ENCODE results near the gene PCBP3. TPM values are rescaled to one million over a fixed set of nuclear protein-coding genes. Genes with fewer than 3 reads are reported as not detected.

PCBP3 gene
- polyA plus RNA-seq, 1 donor (not counting 4 experiments of a cell fraction or from before 2014, with no cell fraction given), result 0.25 TPM

DNA sequence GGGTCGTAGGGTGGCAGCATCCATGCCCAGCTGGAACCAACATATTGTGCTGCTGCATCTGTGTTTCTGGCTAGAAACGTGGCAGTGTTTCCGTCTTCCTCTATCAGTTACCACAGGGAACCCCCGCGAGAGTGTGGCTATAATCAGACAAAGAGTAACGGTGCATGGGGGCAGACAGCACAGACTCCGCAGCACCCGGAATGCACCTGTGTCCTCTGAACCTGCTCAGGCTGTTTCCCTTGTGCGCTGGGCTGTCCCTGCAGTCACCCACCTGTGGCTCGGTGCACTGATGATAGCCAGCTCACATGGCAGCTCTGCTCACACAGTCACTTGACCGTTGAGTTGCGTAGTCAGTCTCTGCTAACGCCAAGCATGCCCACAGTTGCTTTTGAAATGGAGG is 11.4 kb upstream of the PCBP3 start:
- no peak overlapping the region for H3K4me2 ChIP-seq (ENCODE audit: control insufficient read depth, extremely low read depth, insufficient read depth, low read depth, low read length)
- dilution Hi-C loops (cut with MboI; ENCODE audit: extremely low pct_ligation_motif_present, low sequenced_read_pairs), result no loop called here
- no peaks in the 10 kb centered on the region for H3K36me3 ChIP-seq (ENCODE audit: control insufficient read depth in 2 of 2, extremely low read depth in 1 of 2, insufficient read depth in 2 of 2, low read length in 2 of 2)
- TF ChIP-seq, protein P1, sequence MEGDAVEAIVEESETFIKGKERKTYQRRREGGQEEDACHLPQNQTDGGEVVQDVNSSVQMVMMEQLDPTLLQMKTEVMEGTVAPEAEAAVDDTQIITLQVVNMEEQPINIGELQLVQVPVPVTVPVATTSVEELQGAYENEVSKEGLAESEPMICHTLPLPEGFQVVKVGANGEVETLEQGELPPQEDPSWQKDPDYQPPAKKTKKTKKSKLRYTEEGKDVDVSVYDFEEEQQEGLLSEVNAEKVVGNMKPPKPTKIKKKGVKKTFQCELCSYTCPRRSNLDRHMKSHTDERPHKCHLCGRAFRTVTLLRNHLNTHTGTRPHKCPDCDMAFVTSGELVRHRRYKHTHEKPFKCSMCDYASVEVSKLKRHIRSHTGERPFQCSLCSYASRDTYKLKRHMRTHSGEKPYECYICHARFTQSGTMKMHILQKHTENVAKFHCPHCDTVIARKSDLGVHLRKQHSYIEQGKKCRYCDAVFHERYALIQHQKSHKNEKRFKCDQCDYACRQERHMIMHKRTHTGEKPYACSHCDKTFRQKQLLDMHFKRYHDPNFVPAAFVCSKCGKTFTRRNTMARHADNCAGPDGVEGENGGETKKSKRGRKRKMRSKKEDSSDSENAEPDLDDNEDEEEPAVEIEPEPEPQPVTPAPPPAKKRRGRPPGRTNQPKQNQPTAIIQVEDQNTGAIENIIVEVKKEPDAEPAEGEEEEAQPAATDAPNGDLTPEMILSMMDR (optimal IDR thresholded peaks at IDR 0.05 in 1 of 3, IDR thresholded peaks at IDR 0.05 in 1 of 3, conservative IDR thresholded peaks at IDR 0.05 in 1 of 3; ENCODE audit: extremely low read depth in 1 of 3, insufficient read depth in 2 of 3, low read length in 3 of 3), result no peak
- no peak for TF ChIP-seq EZH2 (IDR thresholded peaks at IDR 0.05; ENCODE audit: low read length)
- DNase-seq (ENCODE audit: low read depth, low spot score) (no peak), FAIRE-seq (no peak)
- H4K20me1 ChIP-seq (ENCODE audit: control insufficient read depth, extremely low read depth, insufficient read depth, low read length), result no peaks in the 10 kb centered on the region
- H3K9ac ChIP-seq (ENCODE audit: control insufficient read depth, extremely low read depth, insufficient read depth, low read length), result no peak overlapping the region
- H3K27me3 ChIP-seq (ENCODE audit: control insufficient read depth, extremely low read depth, insufficient read depth, low read length), result no peaks in the 10 kb centered on the region
- H3K9me1 ChIP-seq (ENCODE audit: control insufficient read depth, extremely low read depth, insufficient read depth, low read length), result no peaks in the 10 kb centered on the region
- no peaks in the 10 kb centered on the region for H3K4me1 ChIP-seq (ENCODE audit: control insufficient read depth, extremely low read depth, insufficient read depth, low read length)
- no peak overlapping the region for H2AFZ ChIP-seq (ENCODE audit: control insufficient read depth, low read length)
- H3K79me2 ChIP-seq (ENCODE audit: control insufficient read depth, insufficient read depth, low read length), result no peaks in the 10 kb centered on the region
- H3K27ac ChIP-seq (ENCODE audit: control insufficient read depth, insufficient read depth, low read length), result no peak overlapping the region
- no peaks in the 10 kb centered on the region for H3K9me3 ChIP-seq (ENCODE audit: control insufficient read depth, low read depth, low read length)
- no peak overlapping the region for H3K4me3 ChIP-seq (ENCODE audit: control insufficient read depth in 2 of 3, extremely low read depth in 1 of 3, insufficient read depth in 2 of 3, low read depth in 1 of 3, low read length in 3 of 3)

DNA sequence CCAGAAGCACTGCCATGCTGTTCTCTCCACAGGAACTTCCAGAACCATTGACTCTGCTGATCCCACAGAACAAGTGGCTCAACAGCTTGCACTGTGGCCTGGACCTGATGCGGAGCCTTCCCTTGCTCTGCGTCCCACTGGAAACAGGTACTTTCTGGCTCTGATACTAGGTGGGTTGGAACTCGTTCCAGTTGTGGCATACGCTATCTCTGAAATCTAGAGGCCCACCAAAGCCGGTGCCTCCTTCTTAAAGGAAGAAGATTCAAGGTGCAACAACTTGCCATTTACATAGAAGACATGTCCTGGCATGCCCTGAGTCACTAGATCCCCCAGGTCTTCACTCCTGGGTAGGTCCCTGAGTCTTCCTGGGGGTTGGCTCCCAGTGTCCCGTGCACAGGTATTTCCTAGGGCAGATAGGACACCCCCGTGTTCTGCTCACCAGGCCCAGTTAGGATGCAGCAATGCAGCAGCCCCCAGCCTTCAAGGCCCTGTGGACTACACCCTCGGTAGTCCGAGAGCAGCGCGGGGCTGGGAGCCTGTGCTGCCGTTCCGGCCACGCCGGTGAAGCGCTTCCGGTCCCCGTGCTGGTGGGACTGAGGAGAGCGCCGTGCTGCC is 10.8 kb upstream of the PCBP3 start:
- no peaks in the 10 kb centered on the region for H3K9me3 ChIP-seq (ENCODE audit: control insufficient read depth, low read depth, low read length)
- TF ChIP-seq, protein P1 (optimal IDR thresholded peaks at IDR 0.05 in 1 of 3, IDR thresholded peaks at IDR 0.05 in 1 of 3, conservative IDR thresholded peaks at IDR 0.05 in 1 of 3; ENCODE audit: extremely low read depth in 1 of 3, insufficient read depth in 2 of 3, low read length in 3 of 3), result no peak
- TF ChIP-seq EZH2 (IDR thresholded peaks at IDR 0.05; ENCODE audit: low read length), result no peak
- dilution Hi-C loops (cut with MboI; ENCODE audit: extremely low pct_ligation_motif_present, low sequenced_read_pairs), result no loop called here
- H3K4me1 ChIP-seq (ENCODE audit: control insufficient read depth, extremely low read depth, insufficient read depth, low read length), result no peaks in the 10 kb centered on the region
- H3K27me3 ChIP-seq (ENCODE audit: control insufficient read depth, extremely low read depth, insufficient read depth, low read length), result peaks cover under 1% of the 10 kb centered on the region
- no peaks in the 10 kb centered on the region for H3K9me1 ChIP-seq (ENCODE audit: control insufficient read depth, extremely low read depth, insufficient read depth, low read length)
- H3K27ac ChIP-seq (ENCODE audit: control insufficient read depth, insufficient read depth, low read length), result no peak overlapping the region
- no peak for FAIRE-seq
- H3K36me3 ChIP-seq (ENCODE audit: control insufficient read depth in 2 of 2, extremely low read depth in 1 of 2, insufficient read depth in 2 of 2, low read length in 2 of 2), result no peaks in the 10 kb centered on the region
- no peak for DNase-seq (ENCODE audit: low read depth, low spot score)
- H3K4me3 ChIP-seq (ENCODE audit: control insufficient read depth in 2 of 3, extremely low read depth in 1 of 3, insufficient read depth in 2 of 3, low read depth in 1 of 3, low read length in 3 of 3), result no peak overlapping the region
- H3K4me2 ChIP-seq (ENCODE audit: control insufficient read depth, extremely low read depth, insufficient read depth, low read depth, low read length), result no peak overlapping the region
- no peak overlapping the region for H2AFZ ChIP-seq (ENCODE audit: control insufficient read depth, low read length)
- H4K20me1 ChIP-seq (ENCODE audit: control insufficient read depth, extremely low read depth, insufficient read depth, low read length), result no peaks in the 10 kb centered on the region
- no peaks in the 10 kb centered on the region for H3K79me2 ChIP-seq (ENCODE audit: control insufficient read depth, insufficient read depth, low read length)
- no peak overlapping the region for H3K9ac ChIP-seq (ENCODE audit: control insufficient read depth, extremely low read depth, insufficient read depth, low read length)
